ENCODE results near the gene CTBP2.

CTBP2 gene

DNA sequence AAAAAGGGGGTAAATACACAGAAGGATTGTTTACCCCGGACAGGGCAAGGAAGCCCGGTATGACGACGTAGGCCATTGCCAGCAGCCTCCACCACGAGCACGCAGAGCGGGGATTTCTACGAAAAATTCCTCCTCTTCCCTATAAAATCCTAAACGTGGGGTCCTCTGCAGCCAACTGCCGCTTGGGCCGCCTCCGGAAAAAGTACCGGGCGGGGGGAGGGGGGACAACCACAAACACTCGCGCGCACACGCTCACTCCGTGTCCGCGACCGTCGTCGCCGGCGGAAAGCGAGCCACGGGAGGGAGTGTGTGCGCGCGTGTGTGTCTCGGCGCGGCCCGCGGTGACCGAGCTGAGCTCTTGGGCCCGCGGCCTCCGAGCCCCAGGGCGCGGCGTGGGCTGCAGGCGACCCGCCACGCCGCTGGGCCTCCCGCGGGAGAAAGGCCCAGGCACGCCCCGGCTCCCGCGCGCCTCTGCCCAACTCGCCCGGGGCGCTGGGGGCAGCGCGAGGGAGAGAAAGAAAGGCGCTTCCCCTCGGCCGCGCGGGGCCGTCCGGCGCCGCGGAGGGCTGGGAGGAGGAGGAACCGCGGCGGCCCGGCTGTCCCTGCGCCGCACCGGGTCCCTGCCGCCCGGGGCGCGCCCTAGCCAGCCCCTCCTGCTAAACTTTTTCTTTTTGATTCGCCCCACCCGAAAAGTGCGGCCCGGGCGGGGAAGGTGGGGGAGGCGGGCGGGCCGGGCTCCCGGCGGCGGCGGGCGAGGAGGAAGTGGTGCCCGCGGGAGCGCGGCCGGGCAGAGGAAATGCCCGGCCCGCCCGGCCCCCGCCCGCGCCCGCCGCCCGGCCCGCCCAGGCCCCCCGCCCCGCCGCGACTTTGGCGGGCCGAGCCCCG, 1.5 kb downstream of the CTBP2 start:
- H3K27me3 ChIP-seq (replicated peaks; ENCODE audit: control insufficient read depth, insufficient read depth, low read length), result no peaks in the 10 kb centered on the region; the same call in 1 of the 2 replicates
- no peaks in the 10 kb centered on the region for H3K36me3 ChIP-seq (ENCODE audit: control insufficient read depth, insufficient read depth, low read length)
- TF ChIP-seq, protein P1, sequence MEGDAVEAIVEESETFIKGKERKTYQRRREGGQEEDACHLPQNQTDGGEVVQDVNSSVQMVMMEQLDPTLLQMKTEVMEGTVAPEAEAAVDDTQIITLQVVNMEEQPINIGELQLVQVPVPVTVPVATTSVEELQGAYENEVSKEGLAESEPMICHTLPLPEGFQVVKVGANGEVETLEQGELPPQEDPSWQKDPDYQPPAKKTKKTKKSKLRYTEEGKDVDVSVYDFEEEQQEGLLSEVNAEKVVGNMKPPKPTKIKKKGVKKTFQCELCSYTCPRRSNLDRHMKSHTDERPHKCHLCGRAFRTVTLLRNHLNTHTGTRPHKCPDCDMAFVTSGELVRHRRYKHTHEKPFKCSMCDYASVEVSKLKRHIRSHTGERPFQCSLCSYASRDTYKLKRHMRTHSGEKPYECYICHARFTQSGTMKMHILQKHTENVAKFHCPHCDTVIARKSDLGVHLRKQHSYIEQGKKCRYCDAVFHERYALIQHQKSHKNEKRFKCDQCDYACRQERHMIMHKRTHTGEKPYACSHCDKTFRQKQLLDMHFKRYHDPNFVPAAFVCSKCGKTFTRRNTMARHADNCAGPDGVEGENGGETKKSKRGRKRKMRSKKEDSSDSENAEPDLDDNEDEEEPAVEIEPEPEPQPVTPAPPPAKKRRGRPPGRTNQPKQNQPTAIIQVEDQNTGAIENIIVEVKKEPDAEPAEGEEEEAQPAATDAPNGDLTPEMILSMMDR (IDR thresholded peaks at IDR 0.05; ENCODE audit: insufficient read depth, low read length, poor library complexity, severe bottlenecking), result no peak
- H3K4me3 ChIP-seq (replicated peaks; ENCODE audit: low read depth, low read length), result peak overlapping the region; percentile 45
- DNase-seq (ENCODE audit: extremely low read depth, insufficient read length), result no peak

DNA sequence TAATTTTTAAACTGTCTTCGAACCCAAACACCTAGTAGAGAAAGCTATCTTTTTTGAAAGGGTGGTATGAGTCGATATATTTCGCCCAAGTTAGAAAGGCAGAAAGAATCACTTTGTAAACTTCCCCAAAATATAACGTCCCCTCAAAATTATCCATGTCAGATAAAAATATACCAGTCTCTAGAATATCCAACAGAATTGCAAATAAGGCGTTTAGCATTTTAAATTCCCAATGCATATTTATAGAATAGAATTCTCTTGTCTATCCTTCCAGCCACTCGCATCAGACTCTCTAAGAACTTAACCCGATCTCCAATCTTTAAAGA, 2.1 kb downstream of the CTBP2 start:
- TF ChIP-seq, protein P1 (IDR thresholded peaks at IDR 0.05; ENCODE audit: insufficient read depth, low read length, poor library complexity, severe bottlenecking), result no peak
- DNase-seq (ENCODE audit: extremely low read depth, insufficient read length), result no peak
- peak overlapping the region; percentile 45 for H3K4me3 ChIP-seq (replicated peaks; ENCODE audit: low read depth, low read length)
- H3K27me3 ChIP-seq (replicated peaks; ENCODE audit: control insufficient read depth, insufficient read depth, low read length), result no peaks in the 10 kb centered on the region; the same call in 1 of the 2 replicates
- H3K36me3 ChIP-seq (ENCODE audit: control insufficient read depth, insufficient read depth, low read length), result no peaks in the 10 kb centered on the region

DNA sequence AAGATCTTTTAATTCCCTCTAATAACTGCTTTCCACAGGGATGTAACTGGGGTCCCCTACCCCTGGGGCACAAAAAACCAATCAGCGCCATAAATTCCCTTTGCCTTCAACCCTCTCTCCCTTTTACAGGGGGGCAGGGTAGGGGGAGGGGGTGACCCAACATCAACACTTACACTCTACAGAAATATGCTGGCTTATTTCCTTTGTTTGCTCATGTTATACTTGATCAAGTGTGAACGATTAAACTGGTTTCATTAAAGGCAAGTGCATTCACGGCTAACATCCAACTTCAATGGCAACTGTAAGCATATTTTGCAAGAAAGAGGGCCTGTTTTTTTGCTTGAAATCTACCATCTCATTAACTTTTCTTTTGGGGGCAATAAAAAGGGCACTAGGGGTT, 2.9 kb downstream of the CTBP2 start:
- TF ChIP-seq, protein P1 (IDR thresholded peaks at IDR 0.05; ENCODE audit: insufficient read depth, low read length, poor library complexity, severe bottlenecking), result no peak
- Histone ChIP-seq H3K36me3 (ENCODE audit: control insufficient read depth, insufficient read depth, low read length) (no peaks in the 10 kb centered on the region), H3K27me3 (replicated peaks; ENCODE audit: control insufficient read depth, insufficient read depth, low read length) (no peaks in the 10 kb centered on the region; the same call in 1 of the 2 replicates), H3K4me3 (replicated peaks; ENCODE audit: low read depth, low read length) (no peak overlapping the region)
- no peak for DNase-seq (ENCODE audit: extremely low read depth, insufficient read length)

DNA sequence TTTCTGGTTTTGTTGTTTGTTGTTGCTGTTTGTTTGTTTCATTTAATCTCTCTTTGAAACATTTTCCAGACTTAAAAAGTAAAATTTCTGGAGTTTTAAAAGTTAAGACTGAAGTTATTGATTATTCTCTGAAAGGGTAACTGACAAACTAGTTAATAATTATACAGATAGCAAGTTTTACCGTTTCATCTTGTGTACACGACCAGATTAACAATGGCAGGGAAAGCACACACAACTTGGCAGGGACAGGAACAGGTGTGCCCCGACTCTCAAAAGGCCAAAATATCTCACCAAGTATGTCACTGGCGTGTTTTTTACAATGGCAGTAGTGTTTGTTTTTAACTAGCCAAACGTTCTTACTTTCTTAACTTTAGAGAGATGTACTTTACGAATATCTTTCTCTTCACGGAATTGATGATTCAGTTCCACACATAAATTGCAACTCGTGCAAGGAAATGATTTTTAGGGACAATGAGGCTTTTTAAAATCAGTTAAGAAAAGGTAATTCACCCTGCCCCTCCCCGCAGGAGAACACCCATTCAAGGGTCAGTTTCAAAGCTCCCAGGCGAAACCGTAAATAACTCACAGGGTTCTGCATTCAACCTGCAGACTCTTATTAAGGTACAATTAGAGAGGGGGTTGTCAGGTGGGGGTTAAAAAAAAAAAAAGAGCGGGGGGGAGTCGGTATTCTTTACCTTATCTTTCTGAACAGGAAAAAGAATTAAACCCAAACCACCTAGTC, 3.5 kb downstream of the CTBP2 start:
- no peak overlapping the region for H3K4me3 ChIP-seq (replicated peaks; ENCODE audit: low read depth, low read length)
- DNase-seq (ENCODE audit: extremely low read depth, insufficient read length), result no peak
- no peaks in the 10 kb centered on the region for H3K36me3 ChIP-seq (ENCODE audit: control insufficient read depth, insufficient read depth, low read length)
- no peaks in the 10 kb centered on the region; the same call in 1 of the 2 replicates for H3K27me3 ChIP-seq (replicated peaks; ENCODE audit: control insufficient read depth, insufficient read depth, low read length)
- TF ChIP-seq, protein P1 (IDR thresholded peaks at IDR 0.05; ENCODE audit: insufficient read depth, low read length, poor library complexity, severe bottlenecking), result no peak

DNA sequence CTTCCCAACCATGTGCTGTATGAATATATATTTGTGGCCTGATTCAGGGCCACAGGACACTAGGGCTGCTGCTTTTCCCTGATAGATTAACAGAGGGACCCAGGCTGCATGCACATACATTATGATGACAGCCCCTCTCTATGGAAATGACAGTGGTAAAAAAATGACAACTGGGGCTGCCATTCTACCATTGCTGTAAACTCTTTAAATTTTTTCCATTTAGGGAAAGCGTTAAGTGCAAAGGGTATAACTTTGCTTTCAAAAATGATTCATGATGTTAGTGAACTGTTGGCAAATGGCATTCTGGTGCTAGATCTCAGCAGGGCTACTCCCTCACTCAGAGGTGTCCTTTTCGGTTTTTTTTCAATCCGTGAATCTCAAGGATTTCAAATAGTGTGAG, 4.2 kb downstream of the CTBP2 start:
- no peak overlapping the region for H3K4me3 ChIP-seq (replicated peaks; ENCODE audit: low read depth, low read length)
- TF ChIP-seq, protein P1 (IDR thresholded peaks at IDR 0.05; ENCODE audit: insufficient read depth, low read length, poor library complexity, severe bottlenecking), result no peak
- DNase-seq (ENCODE audit: extremely low read depth, insufficient read length), result no peak
- no peaks in the 10 kb centered on the region for H3K36me3 ChIP-seq (ENCODE audit: control insufficient read depth, insufficient read depth, low read length)
- H3K27me3 ChIP-seq (replicated peaks; ENCODE audit: control insufficient read depth, insufficient read depth, low read length), result no peaks in the 10 kb centered on the region; the same call in 1 of the 2 replicates

All from GM06990 (cell line).